Measurements from ENCODE around the gene ACTG1.

- TF ChIP-seq CTCF (IDR thresholded peaks at IDR 0.05), result no peak
- TF ChIP-seq POLR2AphosphoS5 (IDR thresholded peaks at IDR 0.05), result no peak
- no peak for TF ChIP-seq POLR2A (IDR thresholded peaks at IDR 0.05; ENCODE audit: low read depth)
These were observed 20.9 kb upstream of the ACTG1 start for GRCh38 chr17:81533339-81534141.

All from esophagus muscularis mucosa (tissue), 3 donors.